Measurements from ENCODE around the gene IGSF21. TPM values are rescaled to one million over a fixed set of nuclear protein-coding genes. Genes with fewer than 3 reads are reported as not detected.

Gene IGSF21
- total and polyA plus RNA-seq, 4 donors = 0.95 to 10.1 (median 3.8) TPM

DNA sequence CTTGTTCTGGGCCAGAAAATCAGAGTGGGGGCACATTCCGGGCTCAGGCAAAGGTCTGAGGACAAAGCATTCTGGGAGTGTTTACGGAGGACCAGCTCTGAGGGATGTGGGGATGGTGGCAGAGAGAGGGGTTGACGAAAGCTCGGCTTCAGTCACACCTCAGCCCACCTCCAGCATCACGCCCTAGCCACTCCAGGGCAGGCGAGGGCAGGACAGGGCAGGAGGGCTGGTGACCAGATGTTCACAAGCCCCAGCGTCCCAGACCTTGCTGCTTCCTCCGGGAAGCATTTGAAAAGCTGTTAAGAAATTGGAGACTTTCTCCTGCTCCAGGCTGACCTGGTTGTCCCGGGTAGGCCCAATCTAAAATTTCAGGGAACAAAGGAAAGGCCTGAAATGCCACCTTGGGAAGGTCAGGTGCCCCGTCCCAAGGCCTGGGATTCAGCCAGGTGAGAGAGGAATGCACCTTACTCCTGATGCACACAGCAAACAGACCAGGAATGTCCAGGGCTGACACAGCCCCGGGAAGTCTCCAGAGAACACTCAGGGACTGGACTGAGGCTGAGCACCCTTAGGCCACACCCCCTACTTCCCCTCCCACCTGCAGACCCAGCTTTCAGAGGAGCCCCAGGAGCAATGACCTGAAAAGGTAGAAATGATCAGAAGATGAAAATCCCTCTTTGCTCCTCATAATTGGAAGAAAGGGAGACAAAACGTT lies 301.2 kb downstream of the IGSF21 start:
- Histone ChIP-seq H3K4me1 (ENCODE audit: control insufficient read depth in 1 of 2, insufficient read depth in 2 of 2, low read length in 2 of 2) (no peaks in the 10 kb centered on the region), H3K4me3 (ENCODE audit: low read length in 2 of 2) (no peak overlapping the region), H3K27me3 (ENCODE audit: control insufficient read depth in 1 of 2, insufficient read depth in 2 of 2, low read length in 1 of 2) (no peaks in the 10 kb centered on the region), H3K27ac (ENCODE audit: low read depth in 1 of 2, low read length in 2 of 2) (no peak overlapping the region), H3K9me3 (ENCODE audit: control insufficient read depth, low read length) (peaks cover 26% of the 10 kb centered on the region), H3K36me3 (ENCODE audit: control insufficient read depth in 1 of 2, insufficient read depth in 2 of 2, low read length in 1 of 2) (no peaks in the 10 kb centered on the region)
- 27 to 35% methylated on average over 12 of the region's 12 CpGs for WGBS, 2 donors
- DNase-seq (no peak), ATAC-seq (ENCODE audit: low FRiP score) (no peak)
- intact Hi-C loops (cut with DNase I) = no loop called here

DNA sequence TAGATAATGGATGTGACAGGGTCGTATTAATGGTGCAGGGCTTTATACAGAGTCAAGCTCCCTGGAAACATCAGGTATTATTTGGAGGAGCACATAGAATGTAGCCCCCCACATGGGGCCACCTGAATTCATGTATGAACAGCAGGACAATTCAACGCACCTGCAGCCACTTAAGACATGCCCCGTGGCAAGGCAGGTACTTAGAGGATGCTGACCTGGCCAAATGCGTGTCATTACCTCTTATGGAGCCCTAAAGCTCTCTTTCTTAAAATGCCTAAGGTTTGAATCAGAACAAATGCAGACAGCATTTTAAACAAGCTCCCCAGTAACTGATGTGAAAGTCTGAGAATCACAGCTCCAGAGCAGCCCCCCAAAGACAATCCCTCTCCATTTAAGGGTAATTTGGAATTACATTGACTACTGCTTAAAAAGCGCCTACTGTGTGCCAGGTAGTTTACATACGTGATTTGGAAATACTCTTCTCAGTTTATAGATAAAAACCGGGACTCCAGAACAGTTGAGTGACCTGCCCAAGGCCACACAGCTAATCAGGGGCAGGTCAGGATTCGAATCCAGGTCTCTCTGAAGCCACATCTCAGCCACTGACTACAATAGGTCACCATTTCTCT lies 302.1 kb downstream of the IGSF21 start:
- Histone ChIP-seq H3K9me3 (ENCODE audit: control insufficient read depth, low read length) (peaks cover 25% of the 10 kb centered on the region), H3K4me1 (ENCODE audit: control insufficient read depth in 1 of 2, insufficient read depth in 2 of 2, low read length in 2 of 2) (no peaks in the 10 kb centered on the region), H3K27me3 (ENCODE audit: control insufficient read depth in 1 of 2, insufficient read depth in 2 of 2, low read length in 1 of 2) (no peaks in the 10 kb centered on the region), H3K4me3 (ENCODE audit: low read length in 2 of 2) (no peak overlapping the region), H3K27ac (ENCODE audit: low read depth in 1 of 2, low read length in 2 of 2) (no peak overlapping the region), H3K36me3 (ENCODE audit: control insufficient read depth in 1 of 2, insufficient read depth in 2 of 2, low read length in 1 of 2) (no peaks in the 10 kb centered on the region)
- WGBS, 2 donors = 77 to 79% methylated on average over 8 of the region's 8 CpGs
- ATAC-seq (ENCODE audit: low FRiP score) (no peak), DNase-seq (no peak)
- intact Hi-C loops (cut with DNase I) = no loop called here

DNA sequence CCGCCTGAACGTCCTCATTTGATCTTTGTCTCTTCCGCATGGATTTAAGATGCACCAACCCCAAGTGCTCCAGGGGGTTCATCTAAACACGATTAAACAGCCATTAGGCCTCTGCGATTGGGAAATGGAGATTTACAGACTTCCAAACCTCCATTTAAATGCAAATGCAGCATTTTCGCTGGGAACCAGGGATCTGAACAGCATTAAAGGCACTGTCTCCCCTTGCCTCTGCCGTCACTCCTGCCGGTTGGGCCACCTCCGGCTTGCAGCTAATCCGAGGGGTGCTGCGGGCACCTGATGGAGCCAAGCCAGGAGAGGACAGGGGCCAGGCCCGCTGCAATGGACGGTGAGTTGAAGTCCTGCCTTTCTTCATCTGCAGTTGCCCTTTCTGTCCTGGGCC lies 302.8 kb downstream of the IGSF21 start:
- Histone ChIP-seq H3K36me3 (ENCODE audit: control insufficient read depth in 1 of 2, insufficient read depth in 2 of 2, low read length in 1 of 2) (no peaks in the 10 kb centered on the region), H3K4me1 (ENCODE audit: control insufficient read depth in 1 of 2, insufficient read depth in 2 of 2, low read length in 2 of 2) (no peaks in the 10 kb centered on the region), H3K27ac (ENCODE audit: low read depth in 1 of 2, low read length in 2 of 2) (no peak overlapping the region), H3K27me3 (ENCODE audit: control insufficient read depth in 1 of 2, insufficient read depth in 2 of 2, low read length in 1 of 2) (no peaks in the 10 kb centered on the region), H3K9me3 (ENCODE audit: control insufficient read depth, low read length) (peaks cover 22% of the 10 kb centered on the region), H3K4me3 (ENCODE audit: low read length in 2 of 2) (no peak overlapping the region)
- no peak for DNase-seq
- 43 to 47% methylated on average over 13 of the region's 13 CpGs for WGBS, 2 donors
- intact Hi-C loops (cut with DNase I) = no loop called here
- ATAC-seq (ENCODE audit: low FRiP score) = no peak

DNA sequence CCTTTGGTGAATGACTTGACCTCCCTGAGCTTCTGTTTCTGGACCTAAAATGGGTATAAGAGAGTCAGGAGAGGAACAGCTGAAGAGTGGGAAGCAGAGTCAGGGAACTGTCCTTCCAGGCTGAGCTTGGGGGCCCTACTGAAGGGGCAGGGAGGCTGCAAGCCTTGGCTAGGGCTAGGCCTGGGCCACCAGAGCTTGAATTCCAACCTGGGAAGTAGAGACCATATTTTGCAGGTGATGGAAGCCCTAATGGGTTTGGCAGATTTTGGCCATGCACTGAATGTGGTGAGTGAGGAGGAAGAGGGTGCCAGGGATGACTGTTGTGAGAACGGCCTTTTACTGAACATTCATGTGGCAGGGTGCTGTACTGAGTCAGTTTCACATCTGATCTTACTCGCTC lies 303.7 kb downstream of the IGSF21 start:
- H3K27me3 ChIP-seq (ENCODE audit: control insufficient read depth in 1 of 2, insufficient read depth in 2 of 2, low read length in 1 of 2) = no peaks in the 10 kb centered on the region
- WGBS, 2 donors = 91% methylated on average over 2 of the region's 2 CpGs

DNA sequence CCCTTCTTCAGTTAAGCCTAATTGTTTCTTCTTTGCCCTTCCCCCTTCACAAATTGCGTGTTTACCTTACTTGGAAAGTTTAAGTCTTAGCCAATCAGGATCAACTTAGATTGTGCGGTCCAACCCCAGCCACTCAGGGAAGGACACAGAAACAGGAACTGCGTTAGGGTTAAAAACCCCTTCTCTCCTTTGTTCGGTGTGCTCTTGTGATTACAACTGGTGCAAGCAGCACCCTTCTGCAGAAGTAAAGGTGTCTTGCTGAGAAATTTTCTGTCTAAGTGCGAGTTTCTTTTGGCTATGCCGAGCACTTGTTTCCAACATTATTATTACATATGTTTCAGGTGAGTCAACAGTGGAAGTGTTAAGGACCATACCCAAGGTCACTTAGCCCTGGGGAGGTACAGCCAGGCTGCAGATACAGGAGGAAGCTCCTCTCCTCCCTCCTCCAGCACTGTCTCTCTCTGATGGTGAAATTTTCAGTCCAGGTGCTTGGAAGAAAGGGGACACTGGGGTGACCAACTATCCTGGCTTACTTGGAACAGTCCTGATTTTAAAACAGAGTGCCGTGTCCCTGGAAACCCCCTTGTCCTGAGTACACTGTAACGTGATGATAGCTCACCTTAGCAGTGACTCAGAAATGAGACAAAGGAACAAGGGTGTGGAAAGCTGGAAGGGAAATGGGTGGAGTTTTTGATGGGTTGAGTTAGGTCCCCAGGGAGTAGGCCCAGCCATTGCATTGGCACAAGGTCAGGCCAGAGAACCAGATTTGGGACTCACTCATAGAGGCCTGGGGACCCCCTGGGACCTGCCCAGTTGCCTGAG lies 304.4 kb downstream of the IGSF21 start:
- ATAC-seq (ENCODE audit: low FRiP score) (no peak), DNase-seq (no peak)
- Histone ChIP-seq H3K27me3 (ENCODE audit: control insufficient read depth in 1 of 2, insufficient read depth in 2 of 2, low read length in 1 of 2) (no peaks in the 10 kb centered on the region), H3K9me3 (ENCODE audit: control insufficient read depth, low read length) (peaks cover 22% of the 10 kb centered on the region), H3K4me3 (ENCODE audit: low read length in 2 of 2) (no peak overlapping the region), H3K27ac (ENCODE audit: low read depth in 1 of 2, low read length in 2 of 2) (no peak overlapping the region), H3K4me1 (ENCODE audit: control insufficient read depth in 1 of 2, insufficient read depth in 2 of 2, low read length in 2 of 2) (no peaks in the 10 kb centered on the region), H3K36me3 (ENCODE audit: control insufficient read depth in 1 of 2, insufficient read depth in 2 of 2, low read length in 1 of 2) (no peaks in the 10 kb centered on the region)
- 86 to 91% methylated on average over 8 of the region's 8 CpGs for WGBS, 2 donors
- intact Hi-C loops (cut with DNase I) = no loop called here

More for the DNA sequence above, 303.7 kb downstream of the IGSF21 start:
- H3K27ac ChIP-seq (ENCODE audit: low read depth in 1 of 2, low read length in 2 of 2) = no peak overlapping the region
- no peaks in the 10 kb centered on the region for H3K36me3 ChIP-seq (ENCODE audit: control insufficient read depth in 1 of 2, insufficient read depth in 2 of 2, low read length in 1 of 2)
- no peaks in the 10 kb centered on the region for H3K4me1 ChIP-seq (ENCODE audit: control insufficient read depth in 1 of 2, insufficient read depth in 2 of 2, low read length in 2 of 2)
- peaks cover 22% of the 10 kb centered on the region for H3K9me3 ChIP-seq (ENCODE audit: control insufficient read depth, low read length)
- DNase-seq (no peak), ATAC-seq (ENCODE audit: low FRiP score) (no peak)
- intact Hi-C loops (cut with DNase I) = no loop called here
- H3K4me3 ChIP-seq (ENCODE audit: low read length in 2 of 2) = no peak overlapping the region

DNA sequence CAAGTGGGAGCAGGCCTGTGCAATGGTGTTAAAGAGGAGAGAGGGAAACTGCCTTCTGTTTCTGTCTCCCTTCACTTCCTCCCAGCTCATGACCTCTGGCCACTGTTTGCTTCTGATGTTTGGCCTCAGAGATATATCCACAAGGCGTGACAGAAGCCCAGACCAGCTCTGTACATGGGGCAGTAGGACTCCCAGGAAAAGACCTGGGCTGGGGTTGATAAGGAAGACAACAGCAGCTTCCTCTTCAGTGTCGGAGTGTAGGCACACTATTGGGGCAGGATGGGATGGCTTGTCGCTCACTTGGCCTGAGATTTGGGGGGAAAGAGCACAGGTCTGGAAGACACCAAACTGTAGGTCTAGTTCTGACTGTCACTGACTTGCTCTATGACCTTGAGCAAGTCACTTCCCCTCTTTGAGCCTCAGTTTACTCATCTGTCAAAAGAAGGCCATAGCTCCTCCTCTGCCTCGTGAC lies 305.3 kb downstream of the IGSF21 start:
- Histone ChIP-seq H3K4me3 (ENCODE audit: low read length in 2 of 2) (no peak overlapping the region), H3K27me3 (ENCODE audit: control insufficient read depth in 1 of 2, insufficient read depth in 2 of 2, low read length in 1 of 2) (no peaks in the 10 kb centered on the region), H3K27ac (ENCODE audit: low read depth in 1 of 2, low read length in 2 of 2) (no peak overlapping the region), H3K36me3 (ENCODE audit: control insufficient read depth in 1 of 2, insufficient read depth in 2 of 2, low read length in 1 of 2) (no peaks in the 10 kb centered on the region), H3K4me1 (ENCODE audit: control insufficient read depth in 1 of 2, insufficient read depth in 2 of 2, low read length in 2 of 2) (no peaks in the 10 kb centered on the region), H3K9me3 (ENCODE audit: control insufficient read depth, low read length) (peaks cover 22% of the 10 kb centered on the region)
- 62 to 73% methylated on average over 4 of the region's 4 CpGs for WGBS, 2 donors
- no peak for ATAC-seq (ENCODE audit: low FRiP score)
- intact Hi-C loops (cut with DNase I) = no loop called here
- DNase-seq = no peak

DNA sequence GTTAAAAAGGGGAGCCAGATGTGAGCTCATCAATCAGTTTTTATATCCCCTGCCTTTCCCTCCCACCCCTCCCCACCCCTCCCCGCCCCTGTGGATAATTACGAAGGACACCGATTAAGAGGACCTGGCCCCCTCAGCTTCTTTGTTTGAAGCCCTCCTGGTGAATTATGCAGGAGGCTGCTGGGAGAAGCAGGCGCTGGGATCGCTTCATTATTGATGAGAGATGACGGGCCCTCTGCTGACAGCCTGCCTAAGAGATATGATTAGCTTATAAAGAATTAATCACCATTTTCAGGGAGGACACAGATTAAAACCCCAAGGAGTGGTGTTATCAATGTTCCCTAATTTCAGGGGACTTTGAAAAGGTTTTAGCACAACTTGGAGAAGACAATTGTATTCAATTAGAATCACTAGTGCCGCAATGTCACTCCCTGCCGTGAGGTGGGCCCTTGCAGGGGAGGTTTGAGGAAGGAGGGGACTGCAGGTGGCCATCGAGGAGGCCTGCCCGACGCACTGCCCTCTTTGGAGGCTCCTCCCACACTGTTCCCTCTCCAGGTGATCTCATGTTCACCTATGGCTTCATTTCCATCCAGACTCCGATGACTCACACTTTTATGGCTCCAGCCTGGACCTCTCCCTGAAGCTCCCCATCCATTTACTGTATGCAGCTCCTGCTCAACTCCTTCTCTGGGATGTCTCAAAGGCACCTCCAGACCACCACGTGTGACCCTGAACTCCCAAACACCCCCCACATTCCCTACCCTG lies 306.1 kb downstream of the IGSF21 start:
- ATAC-seq (ENCODE audit: low FRiP score) = no peak
- Histone ChIP-seq H3K27me3 (ENCODE audit: control insufficient read depth in 1 of 2, insufficient read depth in 2 of 2, low read length in 1 of 2) (no peaks in the 10 kb centered on the region), H3K27ac (ENCODE audit: low read depth in 1 of 2, low read length in 2 of 2) (no peak overlapping the region), H3K9me3 (ENCODE audit: control insufficient read depth, low read length) (peaks cover 22% of the 10 kb centered on the region), H3K4me1 (ENCODE audit: control insufficient read depth in 1 of 2, insufficient read depth in 2 of 2, low read length in 2 of 2) (no peaks in the 10 kb centered on the region), H3K36me3 (ENCODE audit: control insufficient read depth in 1 of 2, insufficient read depth in 2 of 2, low read length in 1 of 2) (no peaks in the 10 kb centered on the region), H3K4me3 (ENCODE audit: low read length in 2 of 2) (no peak overlapping the region)
- no peak for DNase-seq
- 56 to 60% methylated on average over 13 of the region's 13 CpGs for WGBS, 2 donors
- intact Hi-C loops (cut with DNase I) = no loop called here

DNA sequence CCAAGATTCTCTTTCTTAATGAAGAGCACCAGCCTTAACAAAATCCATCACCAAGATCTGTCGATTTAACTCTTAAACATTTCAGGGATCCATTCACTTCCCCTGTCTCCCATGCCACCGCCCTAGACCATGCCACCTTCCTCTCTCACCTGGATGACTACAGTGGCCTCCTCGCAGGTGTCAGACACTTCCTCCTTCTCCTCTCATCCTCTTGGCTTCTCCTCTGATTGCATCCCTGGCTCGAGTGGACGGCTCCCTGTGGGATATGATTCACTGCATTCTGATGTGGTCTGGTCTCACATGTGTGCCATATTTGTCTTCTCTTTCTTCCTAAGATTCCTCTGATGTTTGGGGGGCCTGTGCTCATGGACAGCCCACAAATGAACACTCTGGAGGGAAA lies 306.7 kb downstream of the IGSF21 start:
- Histone ChIP-seq H3K9me3 (ENCODE audit: control insufficient read depth, low read length) (peaks cover 22% of the 10 kb centered on the region), H3K27ac (ENCODE audit: low read depth in 1 of 2, low read length in 2 of 2) (no peak overlapping the region), H3K36me3 (ENCODE audit: control insufficient read depth in 1 of 2, insufficient read depth in 2 of 2, low read length in 1 of 2) (no peaks in the 10 kb centered on the region), H3K4me1 (ENCODE audit: control insufficient read depth in 1 of 2, insufficient read depth in 2 of 2, low read length in 2 of 2) (no peaks in the 10 kb centered on the region), H3K27me3 (ENCODE audit: control insufficient read depth in 1 of 2, insufficient read depth in 2 of 2, low read length in 1 of 2) (no peaks in the 10 kb centered on the region), H3K4me3 (ENCODE audit: low read length in 2 of 2) (no peak overlapping the region)
- intact Hi-C loops (cut with DNase I) = no loop called here
- DNase-seq (no peak), ATAC-seq (ENCODE audit: low FRiP score) (no peak)
- WGBS, 2 donors = 73 to 76% methylated on average over 5 of the region's 5 CpGs

Data from aorta (tissue), 5 donors.